HG02884 (cell line): ENCODE measurements around the gene UAP1L1.
A peak's percentile ranks its signal among the peaks of the same experiment; 100 is the strongest.

Experiments
- ATAC-seq: cut with Tn5 transposase; IDR thresholded peaks from one replicate; pipeline ENCODE4 v1.9.1; 2021; ENCODE audit warnings: mild to moderate bottlenecking, moderate library complexity; ENCODE audit not compliant: unreplicated experiment

UAP1L1 gene

DNA sequence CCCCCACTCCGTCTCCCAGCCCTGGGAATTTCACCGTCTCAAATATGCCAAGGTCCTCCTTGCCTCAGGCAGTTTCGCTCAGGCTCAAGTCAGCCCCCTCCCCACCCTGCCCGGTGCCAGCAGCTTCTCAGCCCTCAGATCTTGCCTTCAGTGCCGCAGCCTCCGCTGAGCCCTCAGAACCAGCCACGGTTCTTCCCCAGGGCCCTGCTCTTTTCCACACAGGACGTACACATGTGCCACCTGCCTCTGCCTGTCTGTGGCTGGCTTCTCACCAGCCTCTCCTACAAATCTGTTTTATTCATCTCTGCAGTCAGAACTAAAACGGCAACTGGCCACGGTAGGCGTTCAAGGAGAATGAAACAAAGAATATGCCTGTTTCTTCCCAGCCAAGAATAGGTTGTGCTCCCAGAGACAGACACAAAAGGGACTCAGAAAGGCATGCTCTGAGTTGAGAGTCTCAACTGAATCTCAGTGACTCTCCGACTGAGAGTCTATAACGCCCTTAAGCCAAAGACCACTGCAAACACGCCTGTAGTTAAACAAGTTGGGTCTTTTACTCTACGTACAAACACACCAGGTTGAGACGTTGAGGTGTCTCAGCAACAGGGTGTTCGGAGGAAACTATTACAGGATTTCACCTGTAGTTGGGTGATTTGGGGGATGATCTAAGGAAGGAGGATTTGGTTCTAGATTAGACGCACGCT lies 51.0 kb downstream of the UAP1L1 start:
- no peak for ATAC-seq

DNA sequence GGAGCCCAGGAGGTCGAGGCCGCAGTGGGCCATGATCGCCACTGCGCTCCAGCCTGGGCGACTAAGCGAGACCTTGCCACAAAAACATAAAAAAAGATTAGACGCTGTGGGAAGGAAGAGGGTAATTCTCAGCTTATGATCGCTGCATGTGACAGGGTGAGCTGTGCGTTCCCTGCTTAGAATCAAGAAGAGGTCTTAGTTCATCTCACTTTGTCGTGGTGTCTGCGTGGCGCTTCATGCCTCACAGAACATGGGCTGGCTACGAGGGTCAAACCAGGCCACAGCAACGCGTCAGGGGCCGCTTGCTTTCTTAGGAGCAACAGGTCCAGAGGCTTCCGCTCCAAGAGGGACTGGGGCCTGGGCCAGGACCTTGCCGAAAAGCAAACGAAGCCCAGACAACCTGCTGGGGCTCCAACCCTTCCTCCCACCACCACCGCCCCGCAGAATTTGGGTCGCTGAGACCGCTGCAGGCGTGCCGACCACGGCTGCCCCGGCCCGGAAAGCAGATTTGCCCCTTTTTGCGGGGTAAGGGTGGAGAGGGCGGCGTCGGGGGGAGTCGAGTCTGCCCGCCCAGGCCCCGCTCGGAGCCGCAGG lies 51.6 kb downstream of the UAP1L1 start:
- no peak for ATAC-seq

DNA sequence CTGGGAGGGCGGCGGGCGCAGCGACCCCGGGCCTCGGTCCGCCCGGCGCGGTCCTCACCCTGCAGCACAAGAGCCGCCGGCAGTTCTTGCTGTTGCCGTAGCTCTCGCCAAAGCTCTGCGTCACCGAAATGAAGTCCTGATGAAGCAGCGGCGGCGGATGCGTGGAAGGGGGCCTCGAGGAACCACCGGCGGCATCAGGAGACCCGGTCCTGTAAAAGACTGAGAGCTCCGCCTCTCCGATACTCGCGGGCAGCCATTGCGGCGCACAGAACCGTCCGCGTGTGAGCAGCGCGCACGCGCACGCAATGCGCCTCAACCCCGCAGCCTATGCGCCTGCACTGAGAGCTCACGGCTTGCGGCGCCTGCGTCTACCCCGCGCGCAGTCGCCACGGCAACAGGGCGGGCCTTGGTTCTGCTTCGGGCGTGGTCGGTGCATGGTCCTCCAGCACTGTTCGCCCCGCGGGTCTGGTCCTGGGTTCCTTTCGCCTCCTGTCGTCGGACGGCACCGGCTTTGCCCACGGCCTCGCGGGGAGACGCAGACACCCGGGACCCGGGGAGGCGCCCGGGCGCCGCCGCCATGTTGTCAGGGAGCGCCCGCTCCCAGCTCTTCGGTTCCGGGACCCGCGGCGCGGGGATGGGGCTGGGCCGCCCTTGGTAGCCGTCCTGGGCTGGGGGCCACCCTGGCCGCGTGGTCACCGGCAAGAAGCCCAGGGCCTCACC lies 52.3 kb downstream of the UAP1L1 start:
- ATAC-seq, result peak; percentile 84

DNA sequence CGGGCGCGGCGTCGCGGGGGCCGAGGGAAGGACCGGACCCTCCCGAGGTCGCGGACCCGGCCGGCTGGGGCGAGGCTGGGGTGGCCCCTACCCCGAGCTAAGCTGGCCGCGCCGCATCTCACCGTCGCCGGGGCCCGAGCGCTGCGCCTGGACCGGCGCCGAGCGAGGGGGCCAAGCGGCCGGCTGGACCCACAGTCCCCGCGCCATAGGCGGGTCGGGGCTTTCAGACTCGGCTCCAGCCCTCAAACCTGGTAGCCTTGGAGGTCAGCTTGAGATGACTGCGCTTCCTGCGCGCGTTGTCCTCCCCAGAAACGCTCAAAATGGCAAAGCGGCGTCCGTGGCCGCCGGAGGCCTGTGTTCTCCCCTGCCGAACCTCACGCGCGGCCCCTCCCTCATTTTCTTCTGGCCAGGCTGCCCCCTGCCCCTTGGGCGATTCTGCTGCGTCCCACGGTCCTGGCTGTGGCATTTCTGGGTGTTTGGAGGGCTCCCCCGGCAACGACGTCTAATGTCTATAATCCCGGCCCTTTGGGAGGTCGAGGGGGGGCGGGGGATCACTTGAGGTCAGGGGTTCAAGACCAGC lies 52.9 kb downstream of the UAP1L1 start:
- ATAC-seq, result no peak
